Activated naive CD4-positive, alpha-beta T cell treated with anti-CD3 and anti-CD28 coated beads, Interleukin-2, amount 10 ng/mL, durations not matched to agents 7 days and 5 days (primary cell): ENCODE data around the gene ONECUT3.
A peak's percentile ranks its signal among the peaks of the same experiment; 100 is the strongest.

Experiments used
- CTCF ChIA-PET: fragments of 350-600 bp; sonication (Branson Sonifier 250); formaldehyde crosslinking; loops from one replicate; lab custom pipeline; 2021; ENCODE audit warnings: antibody characterized with exemption; lab: Charles Lee
- DNase-seq: peaks from one replicate; pipeline ENCODE4 v3.0.0-alpha.2; 2020
- H3K27ac Mint-ChIP-seq: one replicate; pipeline ENCODE4 v1.8.0; 2021; ENCODE audit warnings: mild to moderate bottlenecking, moderate library complexity, mixed read lengths
- H3K27me3 Mint-ChIP-seq: one replicate; pipeline ENCODE4 v1.8.0; 2021; ENCODE audit warnings: mild to moderate bottlenecking, mixed read lengths
- H3K36me3 Mint-ChIP-seq: one replicate; pipeline ENCODE4 v1.8.0; 2021; ENCODE audit warnings: mixed read lengths
- H3K4me1 Mint-ChIP-seq: one replicate; pipeline ENCODE4 v1.8.0; 2021; ENCODE audit warnings: mixed read lengths
- H3K4me3 Mint-ChIP-seq: one replicate; pipeline ENCODE4 v1.8.0; 2021; ENCODE audit warnings: mild to moderate bottlenecking, moderate library complexity, mixed read lengths
- H3K9me3 Mint-ChIP-seq: one replicate; pipeline ENCODE4 v1.8.0; 2021; ENCODE audit warnings: mixed read lengths

The ONECUT3 gene

GRCh38 chr19:1747285-1748114 is 5.8 kb upstream of the ONECUT3 start:
- Mint-ChIP-seq H3K4me3 (peak overlapping the region; percentile 43), H3K4me1 (peaks cover 20% of the 10 kb centered on the region), H3K9me3 (no peaks in the 10 kb centered on the region), H3K27me3 (peaks cover 96% of the 10 kb centered on the region), H3K36me3 (no peaks in the 10 kb centered on the region), H3K27ac (no peak overlapping the region)
- DNase-seq, result peak; percentile 45
- CTCF ChIA-PET, result no interaction called here

GRCh38 chr19:1748115-1748872 is 5.0 kb upstream of the ONECUT3 start:
- Mint-ChIP-seq H3K27me3 (peaks cover 96% of the 10 kb centered on the region), H3K9me3 (no peaks in the 10 kb centered on the region), H3K4me1 (peaks cover 20% of the 10 kb centered on the region), H3K36me3 (no peaks in the 10 kb centered on the region), H3K4me3 (peak overlapping the region; percentile 43), H3K27ac (no peak overlapping the region)
- CTCF ChIA-PET, result no interaction called here
- DNase-seq, result peak; percentile 41

GRCh38 chr19:1748873-1749341 is 4.4 kb upstream of the ONECUT3 start:
- H3K36me3 Mint-ChIP-seq, result no peaks in the 10 kb centered on the region
- no peak for DNase-seq
- H3K27me3 Mint-ChIP-seq, result peaks cover 93% of the 10 kb centered on the region
- H3K4me1 Mint-ChIP-seq, result peaks cover 20% of the 10 kb centered on the region
- CTCF ChIA-PET, result no interaction called here
- no peak overlapping the region for H3K27ac Mint-ChIP-seq
- no peaks in the 10 kb centered on the region for H3K9me3 Mint-ChIP-seq
- H3K4me3 Mint-ChIP-seq, result no peak overlapping the region

GRCh38 chr19:1749373-1750342 is 3.6 kb upstream of the ONECUT3 start:
- Mint-ChIP-seq H3K36me3 (no peaks in the 10 kb centered on the region), H3K27me3 (peaks cover 89% of the 10 kb centered on the region), H3K27ac (peak overlapping the region; percentile 68), H3K9me3 (no peaks in the 10 kb centered on the region), H3K4me1 (peaks cover 20% of the 10 kb centered on the region), H3K4me3 (no peak overlapping the region)
- DNase-seq, result no peak
- CTCF ChIA-PET, result no interaction called here

- no peaks in the 10 kb centered on the region for H3K9me3 Mint-ChIP-seq
- H3K27me3 Mint-ChIP-seq, result peaks cover 89% of the 10 kb centered on the region
- no peak overlapping the region for H3K4me3 Mint-ChIP-seq
- no peaks in the 10 kb centered on the region for H3K36me3 Mint-ChIP-seq
- CTCF ChIA-PET, result no interaction called here
- DNase-seq, result no peak
- peaks cover 21% of the 10 kb centered on the region for H3K4me1 Mint-ChIP-seq
- peak overlapping the region; percentile 68 for H3K27ac Mint-ChIP-seq
Observed at GRCh38 chr19:1750343-1751021, 2.8 kb upstream of the ONECUT3 start.

GRCh38 chr19:1751367-1752008 is 1.8 kb upstream of the ONECUT3 start:
- Mint-ChIP-seq H3K36me3 (no peaks in the 10 kb centered on the region), H3K27ac (peak overlapping the region; percentile 58), H3K4me3 (no peak overlapping the region), H3K27me3 (peaks cover 91% of the 10 kb centered on the region), H3K9me3 (no peaks in the 10 kb centered on the region), H3K4me1 (peaks cover 23% of the 10 kb centered on the region)
- no peak for DNase-seq
- CTCF ChIA-PET, result no interaction called here

GRCh38 chr19:1752009-1752756 is 1.1 kb upstream of the ONECUT3 start:
- Mint-ChIP-seq H3K4me1 (peaks cover 19% of the 10 kb centered on the region), H3K4me3 (no peak overlapping the region), H3K9me3 (no peaks in the 10 kb centered on the region), H3K36me3 (no peaks in the 10 kb centered on the region), H3K27me3 (peaks cover 91% of the 10 kb centered on the region), H3K27ac (no peak overlapping the region)
- CTCF ChIA-PET, result no interaction called here
- DNase-seq, result no peak

- CTCF ChIA-PET, result interaction anchor here (0.9 kb wide), 1 partner anchor 11 kb away, joined by 4 read pairs; no protein-coding TSS in a partner anchor
- peaks cover 13% of the 10 kb centered on the region for H3K4me1 Mint-ChIP-seq
- no peak overlapping the region for H3K27ac Mint-ChIP-seq
- H3K9me3 Mint-ChIP-seq, result no peaks in the 10 kb centered on the region
- H3K36me3 Mint-ChIP-seq, result no peaks in the 10 kb centered on the region
- no peak for DNase-seq
- H3K27me3 Mint-ChIP-seq, result peaks cover 91% of the 10 kb centered on the region
- H3K4me3 Mint-ChIP-seq, result no peak overlapping the region
Observed at GRCh38 chr19:1754018-1754635, 821 bp downstream of the ONECUT3 start.

GRCh38 chr19:1754636-1755466 is 1.5 kb downstream of the ONECUT3 start:
- Mint-ChIP-seq H3K36me3 (no peaks in the 10 kb centered on the region), H3K9me3 (no peaks in the 10 kb centered on the region), H3K27ac (peak overlapping the region; percentile 81), H3K4me3 (no peak overlapping the region), H3K27me3 (peaks cover 91% of the 10 kb centered on the region), H3K4me1 (peaks cover 12% of the 10 kb centered on the region)
- CTCF ChIA-PET, result interaction anchor here (0.9 kb wide), 1 partner anchor 10 kb away, joined by 4 read pairs; no protein-coding TSS in a partner anchor
- peak; percentile 52 for DNase-seq

- H3K27me3 Mint-ChIP-seq, result peaks cover 91% of the 10 kb centered on the region
- H3K9me3 Mint-ChIP-seq, result no peaks in the 10 kb centered on the region
- no peaks in the 10 kb centered on the region for H3K36me3 Mint-ChIP-seq
- no peak for DNase-seq
- peaks cover 8% of the 10 kb centered on the region for H3K4me1 Mint-ChIP-seq
- H3K4me3 Mint-ChIP-seq, result peak overlapping the region; percentile 30
- H3K27ac Mint-ChIP-seq, result peak overlapping the region; percentile 53
- CTCF ChIA-PET, result no interaction called here
Observed at GRCh38 chr19:1755467-1756171, 2.3 kb downstream of the ONECUT3 start.

GRCh38 chr19:1756264-1756663 is 3.0 kb downstream of the ONECUT3 start:
- peaks cover 6% of the 10 kb centered on the region for H3K4me1 Mint-ChIP-seq
- no peak overlapping the region for H3K4me3 Mint-ChIP-seq
- DNase-seq, result no peak
- H3K27ac Mint-ChIP-seq, result peak overlapping the region; percentile 69
- no peaks in the 10 kb centered on the region for H3K36me3 Mint-ChIP-seq
- H3K9me3 Mint-ChIP-seq, result no peaks in the 10 kb centered on the region
- CTCF ChIA-PET, result no interaction called here
- peaks cover 91% of the 10 kb centered on the region for H3K27me3 Mint-ChIP-seq
